BJ (cell line): ENCODE measurements around the gene SFTPB. TPM values are rescaled to one million over a fixed set of nuclear protein-coding genes. Genes with fewer than 3 reads are reported as not detected.

Experiments used
- CTCF ChIA-PET: fragments of 350-600 bp; formaldehyde crosslinking; extraction: SDS; loops from one replicate; lab custom pipeline; 2021; ENCODE audit warnings: antibody characterized with exemption, inconsistent platforms; lab: Yijun Ruan, JAX
- POLR2A ChIA-PET: fragments of 300-600 bp; sonication (Branson Sonifier 250); formaldehyde crosslinking; extraction: SDS; loops from one replicate; lab custom pipeline; 2021; ENCODE audit warnings: antibody characterized with exemption; lab: Charles Lee
- DNase-seq: peaks from one replicate; pipeline ENCODE4 v3.0.0-alpha.2; 2011; ENCODE audit warnings: low read depth
- H3K27me3 ChIP-seq: 2 replicates; pipeline ENCODE4 v1.6.0; 2011; ENCODE audit warnings: low read length; ENCODE audit not compliant: control insufficient read depth, insufficient read depth
- H3K36me3 ChIP-seq: 2 replicates; pipeline ENCODE4 v1.5.1; 2011; ENCODE audit warnings: low read length; ENCODE audit not compliant: control insufficient read depth, insufficient read depth
- H3K4me3 ChIP-seq: 2 replicates; pipeline ENCODE4 v1.5.1; 2011; ENCODE audit warnings: low read depth, mild to moderate bottlenecking, control low read depth, low read length
- CTCF ChIP-seq: IDR thresholded peaks from 2 replicates; pipeline ENCODE4 v1.5.1; 2011; ENCODE audit warnings: low read depth, mild to moderate bottlenecking, control low read depth, inconsistent platforms, low read length, moderate library complexity; ENCODE audit not compliant: insufficient read depth
- polyA plus RNA-seq: library from polyadenylated mRNA; depleted of rRNA; stranded (reverse); fragments of >200 nt; gene quantifications from 2 replicates; pipeline ENCODE4 v1.2.3, GENCODE V29; 2011

The SFTPB gene
- polyA plus RNA-seq, 1 experiment, result not detected

DNA sequence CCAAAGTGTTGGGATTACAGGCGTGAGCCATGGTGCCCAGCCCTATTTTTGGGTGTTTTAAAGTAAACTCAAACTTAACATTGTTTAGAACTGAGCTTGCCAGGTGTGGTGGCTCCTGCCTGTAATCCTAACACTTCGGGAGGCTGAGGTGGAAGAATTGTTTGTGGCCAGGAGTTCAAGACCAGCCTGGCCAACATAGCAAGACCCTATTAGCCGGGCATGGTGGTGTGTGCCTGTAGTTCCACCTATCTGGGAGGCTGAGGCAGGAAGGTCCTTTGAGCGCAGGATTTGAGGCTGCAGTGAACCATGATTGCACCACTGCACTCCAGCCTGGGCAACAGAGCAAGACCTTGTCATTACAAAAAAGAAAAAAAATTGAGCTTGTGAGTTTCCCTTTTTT, 17.5 kb downstream of the SFTPB start:
- H3K36me3 ChIP-seq, result peaks cover 11% of the 10 kb centered on the region
- H3K4me3 ChIP-seq, result no peak overlapping the region
- no peak for DNase-seq
- POLR2A ChIA-PET, result no interaction called here
- CTCF ChIA-PET, result interaction anchor here (1.0 to 4.6 kb wide), 8 partner anchors 9 to 229 kb away, joined by 3 to 81 read pairs (median 12); no protein-coding TSS in a partner anchor
- H3K27me3 ChIP-seq, result no peaks in the 10 kb centered on the region
- no peak for TF ChIP-seq CTCF

DNA sequence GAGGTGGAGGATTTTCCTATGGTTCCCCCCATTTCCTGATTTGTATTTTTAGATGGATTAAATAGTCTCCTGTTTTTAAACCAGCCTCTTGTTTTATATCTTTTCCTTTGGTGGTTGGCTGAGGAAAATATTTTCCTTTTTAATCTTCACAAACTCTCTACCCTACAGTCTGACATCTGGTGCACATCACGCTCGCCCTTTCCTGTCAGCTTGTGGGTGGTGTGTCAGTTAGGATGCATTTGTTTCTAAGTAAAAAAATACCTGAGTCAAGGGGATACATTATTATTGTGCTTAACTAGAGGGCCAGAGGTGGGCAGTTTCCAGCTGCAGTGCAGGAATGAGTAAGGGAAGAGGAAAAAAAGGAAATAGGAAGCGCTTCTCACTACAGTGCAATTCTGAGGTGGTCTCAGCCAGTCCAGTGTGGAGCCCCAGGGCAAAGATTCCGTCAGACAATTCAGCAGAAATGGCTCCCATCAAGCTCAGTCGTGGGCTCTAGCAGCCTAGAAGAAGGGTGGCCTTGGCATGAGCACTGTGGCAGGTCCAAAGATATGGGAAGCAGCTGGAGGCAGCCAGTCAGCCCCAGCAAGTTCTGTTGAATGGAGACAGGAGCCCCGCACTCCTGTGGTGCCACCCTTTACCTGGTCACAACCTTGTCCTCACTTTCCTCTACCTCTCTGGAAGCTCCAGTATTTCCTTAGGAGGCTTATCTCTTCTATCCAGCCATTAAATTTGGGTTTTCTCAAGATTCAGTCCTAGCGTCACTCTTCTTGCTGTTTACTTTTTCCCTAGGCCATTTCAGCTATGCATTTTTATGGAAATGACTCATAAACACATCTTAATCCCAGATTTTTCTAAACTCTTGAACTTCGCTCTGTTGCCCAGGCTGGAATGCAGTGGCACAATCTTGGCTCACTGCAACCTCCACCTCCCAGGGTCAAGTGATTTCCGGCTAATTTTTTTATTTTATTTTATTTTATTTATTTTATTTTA, 18.5 kb downstream of the SFTPB start:
- H3K36me3 ChIP-seq, result peaks cover 13% of the 10 kb centered on the region
- H3K27me3 ChIP-seq, result no peaks in the 10 kb centered on the region
- ChIA-PET POLR2A (no interaction called here), CTCF (interaction anchor here (0.6 to 4.6 kb wide), 27 partner anchors 9 to 228 kb away, joined by 3 to 81 read pairs (median 6); no protein-coding TSS in a partner anchor)
- DNase-seq, result no peak
- H3K4me3 ChIP-seq, result no peak overlapping the region
- TF ChIP-seq CTCF, result no peak

GRCh38 chr2:85648619-85649018, 19.4 kb downstream of the SFTPB start:
- peak; percentile 68 for TF ChIP-seq CTCF
- POLR2A ChIA-PET, result no interaction called here
- CTCF ChIA-PET, result interaction anchor here (0.6 to 4.6 kb wide), 28 partner anchors 10 to 165 kb away, joined by 3 to 81 read pairs (median 6); partner anchors contain the start of gene ATOH8
- Histone ChIP-seq H3K4me3 (no peak overlapping the region), H3K36me3 (peaks cover 13% of the 10 kb centered on the region), H3K27me3 (no peaks in the 10 kb centered on the region)
- no peak for DNase-seq

DNA sequence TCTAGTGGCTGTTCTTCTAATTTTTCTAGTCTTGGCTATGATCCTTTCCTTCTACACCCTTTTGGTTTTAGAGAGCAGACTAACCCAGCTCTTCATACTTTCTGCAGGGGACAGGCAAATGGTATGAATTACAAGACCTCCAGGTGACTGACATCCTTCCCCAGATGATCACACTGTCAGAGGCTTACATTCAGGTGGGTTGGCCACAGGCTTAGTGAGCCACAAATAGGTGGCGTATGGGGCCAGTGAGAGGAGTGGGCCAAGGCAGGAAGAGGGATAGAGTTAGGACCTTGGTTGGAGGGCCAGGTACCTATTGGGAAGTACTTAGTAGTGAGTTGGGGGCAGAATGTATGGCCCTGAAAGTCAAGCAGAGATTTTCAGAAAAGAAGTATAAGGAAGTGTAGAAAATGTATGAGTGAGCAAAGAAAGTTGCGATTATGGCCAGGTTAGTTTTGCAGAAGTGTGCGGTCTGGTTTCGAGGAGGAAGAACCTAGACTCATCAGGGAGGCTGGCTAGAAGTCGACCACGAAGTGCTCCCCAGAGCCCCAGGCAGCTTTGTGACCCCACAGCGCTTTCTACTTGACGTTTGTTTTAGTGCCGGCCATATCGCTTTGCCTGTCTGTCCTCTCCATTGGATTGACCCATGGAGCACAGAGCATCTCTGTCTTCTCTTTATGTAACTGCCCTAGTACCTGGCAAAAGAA, 20.0 kb downstream of the SFTPB start:
- ChIA-PET POLR2A (no interaction called here), CTCF (interaction anchor here (0.8 to 4.6 kb wide), 22 partner anchors 10 to 166 kb away, joined by 3 to 81 read pairs (median 8); partner anchors contain the start of gene ATOH8)
- no peak for TF ChIP-seq CTCF
- Histone ChIP-seq H3K27me3 (no peaks in the 10 kb centered on the region), H3K36me3 (peaks cover 15% of the 10 kb centered on the region), H3K4me3 (no peak overlapping the region)
- no peak for DNase-seq
